ENCODE measurements around the gene KCND2. TPM values are rescaled to one million over a fixed set of nuclear protein-coding genes. Genes with fewer than 3 reads are reported as not detected.

KCND2 gene
- polyA plus RNA-seq, 1 of the 3 experiments (the other 2 are of a cell fraction), result not detected

- Histone ChIP-seq H3K9me3 (no peaks in the 10 kb centered on the region), H3K27ac (ENCODE audit: low read depth in 2 of 2, low read length in 1 of 2) (no peak overlapping the region), H3K79me2 (ENCODE audit: insufficient read depth) (no peaks in the 10 kb centered on the region), H3F3A (replicated peaks; ENCODE audit: insufficient read depth) (no peaks in the 10 kb centered on the region), H3K4me2 (no peak overlapping the region), H3K4me1 (ENCODE audit: control insufficient read depth in 1 of 2, insufficient read depth in 2 of 2, low read depth in 1 of 2, low read length in 1 of 2) (no peaks in the 10 kb centered on the region), H2AFZ (ENCODE audit: low read depth) (no peak overlapping the region), H3K9ac (no peak overlapping the region), H3K9me2 (no peaks in the 10 kb centered on the region), H4K20me1 (ENCODE audit: insufficient read depth) (no peaks in the 10 kb centered on the region), H3K27me3 (ENCODE audit: insufficient read depth) (peaks cover 9% of the 10 kb centered on the region; the same call in 1 of the 2 replicates), H3K4me3 (ENCODE audit: low read depth in 2 of 2, low read length in 1 of 2) (no peak overlapping the region), H3K36me3 (replicated peaks in 1 of 2; ENCODE audit: control insufficient read depth in 1 of 2, insufficient read depth in 2 of 2, low read length in 1 of 2) (no peaks in the 10 kb centered on the region)
- TF ChIP-seq MXI1 (IDR thresholded peaks at IDR 0.05; ENCODE audit: low read depth, low read length), result no peak
- no peak for TF ChIP-seq RFX5 (IDR thresholded peaks at IDR 0.05; ENCODE audit: low read length)
- TF ChIP-seq PBX3 (IDR thresholded peaks at IDR 0.05), result no peak
- no peak for TF ChIP-seq GATA2 (CRISPR knock-in tag; IDR thresholded peaks at IDR 0.05)
- no peak for TF ChIP-seq IRF3 (IDR thresholded peaks at IDR 0.05; ENCODE audit: low read depth, low read length)
- TF ChIP-seq FOSL2 (IDR thresholded peaks at IDR 0.05; ENCODE audit: borderline replicate concordance, low read depth), result no peak
- TF ChIP-seq FOXJ3 (CRISPR knock-in tag; IDR thresholded peaks at IDR 0.05), result no peak
- DNase-seq, result no peak
- ChIA-PET POLR2A (no interaction called here), CTCF (interaction anchor here (0.7 to 2.3 kb wide), 3 partner anchors 10 to 309 kb away, joined by 3 to 13 read pairs (median 4); no protein-coding TSS in a partner anchor)
- WGBS (ENCODE audit: low lambda C conversion rate), result 37% methylated on average over 1 of the region's 1 CpG
These were observed 526.2 kb downstream of the KCND2 start for GRCh38 chr7:120799147-120799546.

Small RNA genes within 50 kb of the gene (small RNA-seq; reads per million reads assigned to genes)
- 0 reads per million in 7 experiments for gene RNU6-581P
